Stimulated activated CD4-positive, alpha-beta T cell treated with anti-CD3 and anti-CD28 coated beads, Interleukin-2, amount 100 ng/mL, for 24 hours (primary cell): Measurements from ENCODE around the gene SIM2.
"Not testable (repeated sequence)": the region's sequence is repeated elsewhere in the genome, so short reads cannot be mapped to it uniquely, and the experiment has no call there.

Source experiments
- DNase-seq, 2 donors: peaks; one replicate each; pipeline ENCODE4 v3.0.0-alpha.2; 2020

Gene SIM2, protein sequence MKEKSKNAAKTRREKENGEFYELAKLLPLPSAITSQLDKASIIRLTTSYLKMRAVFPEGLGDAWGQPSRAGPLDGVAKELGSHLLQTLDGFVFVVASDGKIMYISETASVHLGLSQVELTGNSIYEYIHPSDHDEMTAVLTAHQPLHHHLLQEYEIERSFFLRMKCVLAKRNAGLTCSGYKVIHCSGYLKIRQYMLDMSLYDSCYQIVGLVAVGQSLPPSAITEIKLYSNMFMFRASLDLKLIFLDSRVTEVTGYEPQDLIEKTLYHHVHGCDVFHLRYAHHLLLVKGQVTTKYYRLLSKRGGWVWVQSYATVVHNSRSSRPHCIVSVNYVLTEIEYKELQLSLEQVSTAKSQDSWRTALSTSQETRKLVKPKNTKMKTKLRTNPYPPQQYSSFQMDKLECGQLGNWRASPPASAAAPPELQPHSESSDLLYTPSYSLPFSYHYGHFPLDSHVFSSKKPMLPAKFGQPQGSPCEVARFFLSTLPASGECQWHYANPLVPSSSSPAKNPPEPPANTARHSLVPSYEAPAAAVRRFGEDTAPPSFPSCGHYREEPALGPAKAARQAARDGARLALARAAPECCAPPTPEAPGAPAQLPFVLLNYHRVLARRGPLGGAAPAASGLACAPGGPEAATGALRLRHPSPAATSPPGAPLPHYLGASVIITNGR

GRCh38 chr21:36698981-36699545 is at the start of gene SIM2:
SIM2 (plus strand) TSS chr21:36699115; CDS start chr21:36699747, 632 bp downstream.
- DNase-seq, result no peak

- DNase-seq, result no peak
Observed at GRCh38 chr21:36654324-36654723, 44.6 kb upstream of the SIM2 start.

GRCh38 chr21:36654796-36655325 is 44.1 kb upstream of the SIM2 start:
- DNase-seq, result no peak

- DNase-seq, result no peak
Observed at GRCh38 chr21:36656138-36656537, 42.8 kb upstream of the SIM2 start.

- DNase-seq, result not testable (repeated sequence)
Observed at GRCh38 chr21:36657290-36657689, 41.6 kb upstream of the SIM2 start.

DNA sequence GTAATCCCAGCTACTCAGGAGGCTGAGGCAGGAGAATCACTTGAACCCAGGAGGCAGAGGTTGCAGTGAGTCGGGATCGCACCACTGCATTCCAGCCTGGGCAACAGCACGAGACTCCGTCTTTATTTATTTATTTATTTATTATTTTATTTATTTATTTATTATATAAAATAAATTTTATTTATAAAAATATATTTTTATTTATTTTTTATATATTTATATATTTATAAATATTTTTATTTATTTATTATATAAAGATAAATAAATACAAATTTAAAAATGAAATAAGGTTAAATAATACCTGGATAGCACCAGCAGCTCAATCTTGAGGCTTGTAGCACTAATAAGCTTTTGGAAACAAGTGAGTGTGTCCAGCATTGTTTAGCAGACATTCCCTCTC is 40.9 kb upstream of the SIM2 start:
- no peak for DNase-seq

GRCh38 chr21:36658926-36659325 is 40.0 kb upstream of the SIM2 start:
- DNase-seq, result no peak

GRCh38 chr21:36661511-36662309 is 37.2 kb upstream of the SIM2 start:
- no peak for DNase-seq

DNA sequence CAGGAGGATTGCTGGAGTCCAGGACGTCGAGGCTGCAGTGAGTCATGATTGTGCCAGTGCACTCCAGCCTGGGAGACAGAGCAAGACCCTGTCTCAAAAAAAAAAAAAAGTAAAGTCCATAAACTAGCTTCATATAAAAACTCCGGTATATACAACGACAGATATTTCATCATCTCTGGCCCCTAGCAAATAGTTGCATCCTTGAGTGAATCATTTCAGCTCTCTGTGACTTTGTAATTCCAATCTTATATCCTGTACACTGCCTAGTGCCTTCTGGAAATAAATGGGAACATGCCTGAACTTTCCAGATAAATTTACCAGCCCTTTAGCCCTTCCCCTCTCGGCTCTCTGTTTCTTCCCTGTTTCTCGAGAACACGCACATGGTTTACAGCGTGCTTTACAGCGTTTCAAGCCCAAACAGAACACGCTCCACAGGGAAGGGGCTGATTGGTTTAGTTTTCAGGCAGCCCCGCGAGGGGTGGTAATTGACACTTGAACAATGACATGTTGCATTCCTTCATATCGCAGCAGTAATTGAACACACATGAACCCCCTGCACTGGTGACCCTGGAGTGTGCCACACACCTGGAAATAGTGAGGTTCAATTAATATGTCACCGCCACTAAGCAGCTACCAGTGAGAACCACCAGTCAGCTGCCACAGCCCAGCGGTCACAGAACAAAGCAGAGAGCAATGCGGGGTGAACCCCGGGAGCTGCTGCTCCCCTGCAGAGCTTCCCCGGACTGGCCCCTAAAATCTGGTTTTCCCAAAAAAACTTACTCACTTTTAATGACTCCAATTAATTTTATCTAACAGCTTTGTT is 35.7 kb upstream of the SIM2 start:
- no peak for DNase-seq

DNA sequence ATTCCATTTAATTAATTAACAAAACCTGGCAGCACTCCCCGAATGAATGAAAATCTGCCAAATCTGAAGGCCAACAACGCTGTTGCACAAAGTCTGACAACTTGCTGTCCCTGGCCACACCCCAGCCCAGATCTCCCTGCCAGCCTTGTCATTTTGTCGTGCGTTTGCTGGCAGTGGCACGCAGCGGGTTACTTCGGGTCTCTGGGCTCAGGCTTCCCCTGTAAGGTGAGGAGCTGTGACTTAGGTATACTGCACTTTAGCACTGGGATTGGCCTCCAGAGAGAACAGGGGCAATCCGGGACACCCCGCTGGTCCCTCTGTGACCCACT is 34.3 kb upstream of the SIM2 start:
- DNase-seq, result no peak

- DNase-seq, result no peak
Observed at GRCh38 chr21:36665806-36666205, 33.1 kb upstream of the SIM2 start.

GRCh38 chr21:36668713-36669112 is 30.2 kb upstream of the SIM2 start:
- DNase-seq, result no peak

- DNase-seq, result no peak
Observed at GRCh38 chr21:36671836-36672235, 27.1 kb upstream of the SIM2 start.

DNA sequence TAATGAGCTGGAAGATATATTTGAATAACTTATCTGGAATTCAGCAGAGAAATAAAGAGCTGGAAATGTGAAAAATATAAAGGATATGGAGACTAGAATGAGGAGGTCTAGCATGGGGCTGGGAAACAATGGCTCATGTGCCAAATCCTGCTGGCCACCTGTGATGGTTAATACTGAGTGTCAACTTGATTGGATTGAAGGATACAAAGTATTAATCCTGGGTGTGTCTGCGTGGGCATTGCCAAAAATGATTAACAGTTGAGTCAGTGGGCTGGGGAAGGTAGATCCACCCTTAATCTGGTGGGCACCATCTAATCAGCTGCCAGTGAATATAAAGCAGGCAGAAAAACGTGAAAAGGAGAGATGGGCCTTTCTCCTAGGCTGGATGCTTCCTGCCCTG is 26.6 kb upstream of the SIM2 start:
- not testable (repeated sequence) for DNase-seq

- no peak for DNase-seq
Observed at GRCh38 chr21:36672737-36673136, 26.2 kb upstream of the SIM2 start.

GRCh38 chr21:36676039-36676950 is 22.6 kb upstream of the SIM2 start:
- no peak for DNase-seq

GRCh38 chr21:36677443-36677842 is 21.5 kb upstream of the SIM2 start:
- DNase-seq, result no peak

DNA sequence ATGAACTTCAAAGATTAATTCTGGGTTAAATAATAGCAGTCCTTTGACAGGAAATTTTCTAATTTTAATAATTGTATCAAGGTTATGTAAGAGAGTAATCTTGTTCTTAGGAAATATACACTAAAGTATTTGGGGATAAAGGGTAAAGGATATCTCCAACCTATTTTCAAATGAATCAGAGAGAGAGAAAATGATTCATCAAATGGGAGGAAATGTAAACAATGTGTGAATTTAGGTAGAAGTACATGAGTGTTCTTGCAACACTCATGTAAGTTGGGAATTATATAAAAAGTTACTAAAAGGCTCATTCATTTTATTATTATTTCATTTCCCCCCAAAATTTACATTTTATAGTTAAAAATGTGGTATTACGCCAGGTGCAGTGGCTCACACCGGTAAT is 20.4 kb upstream of the SIM2 start:
- no peak for DNase-seq

GRCh38 chr21:36681117-36681631 is 17.7 kb upstream of the SIM2 start:
- DNase-seq, result no peak

- DNase-seq, result no peak
Observed at GRCh38 chr21:36684957-36685714, 13.8 kb upstream of the SIM2 start.
